AG09309 (cell line): ENCODE measurements around the gene MSX2.

ENCODE experiments used
- DNase-seq: peaks from one replicate; pipeline ENCODE4 v3.0.0-alpha.2; 2010; ENCODE audit warnings: low read depth
- H3K4me3 ChIP-seq: 2 replicates; pipeline ENCODE4 v1.5.1; 2011; ENCODE audit warnings: mild to moderate bottlenecking, low read depth, low read length, moderate library complexity; ENCODE audit not compliant: control insufficient read depth
- TF ChIP-seq, protein P1 (sequence below): IDR thresholded peaks from 2 replicates; pipeline ENCODE4 v1.5.1; 2011; ENCODE audit warnings: mild to moderate bottlenecking, low read depth, low read length, inconsistent platforms; ENCODE audit not compliant: insufficient read depth, control insufficient read depth; ENCODE audit errors: missing control alignments

Gene MSX2

DNA sequence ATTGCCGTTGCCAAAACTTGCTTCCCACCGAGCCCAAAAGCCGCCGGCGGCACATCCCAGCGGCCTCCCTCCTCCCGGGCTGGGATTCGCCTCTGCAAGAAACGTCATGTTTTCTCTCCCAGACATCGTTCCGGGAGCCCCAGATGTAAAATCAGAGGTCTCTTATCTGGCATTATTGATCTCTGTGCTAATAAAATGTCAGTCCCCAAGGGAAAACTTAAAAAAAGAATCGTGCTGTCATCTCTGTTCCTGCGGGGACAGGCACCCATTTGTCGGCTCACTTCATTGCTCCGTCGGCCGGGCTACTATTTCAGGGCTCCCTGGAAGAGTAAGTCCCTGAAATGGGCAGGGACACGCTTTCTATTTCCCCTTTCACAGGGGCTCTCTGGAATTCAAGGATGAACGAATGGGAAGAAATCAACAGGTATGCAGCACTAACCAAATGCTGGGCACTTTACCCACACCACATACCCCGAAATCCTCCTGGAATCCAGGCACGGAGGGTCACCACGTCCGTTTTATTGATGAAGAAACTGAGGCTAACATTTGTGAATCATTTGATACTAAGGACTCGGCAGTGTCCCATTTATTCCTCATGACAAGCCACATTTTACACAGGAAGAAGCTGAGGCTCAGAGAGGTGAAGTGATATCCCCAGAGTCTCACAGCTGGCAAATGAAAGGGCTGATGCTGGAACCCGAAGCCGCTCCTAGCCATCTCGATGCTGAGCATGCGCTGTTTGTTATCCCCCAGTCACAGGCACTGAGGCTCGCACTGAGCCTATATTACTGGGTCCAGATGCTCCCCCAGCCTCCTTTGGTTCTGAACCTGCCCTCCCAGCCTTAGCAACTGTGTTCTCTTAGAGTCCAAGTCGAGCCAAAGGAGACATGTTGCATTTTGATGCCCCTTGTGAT lies 35.7 kb upstream of the MSX2 start:
- no peak for DNase-seq
- H3K4me3 ChIP-seq = no peak overlapping the region
- TF ChIP-seq, protein P1, sequence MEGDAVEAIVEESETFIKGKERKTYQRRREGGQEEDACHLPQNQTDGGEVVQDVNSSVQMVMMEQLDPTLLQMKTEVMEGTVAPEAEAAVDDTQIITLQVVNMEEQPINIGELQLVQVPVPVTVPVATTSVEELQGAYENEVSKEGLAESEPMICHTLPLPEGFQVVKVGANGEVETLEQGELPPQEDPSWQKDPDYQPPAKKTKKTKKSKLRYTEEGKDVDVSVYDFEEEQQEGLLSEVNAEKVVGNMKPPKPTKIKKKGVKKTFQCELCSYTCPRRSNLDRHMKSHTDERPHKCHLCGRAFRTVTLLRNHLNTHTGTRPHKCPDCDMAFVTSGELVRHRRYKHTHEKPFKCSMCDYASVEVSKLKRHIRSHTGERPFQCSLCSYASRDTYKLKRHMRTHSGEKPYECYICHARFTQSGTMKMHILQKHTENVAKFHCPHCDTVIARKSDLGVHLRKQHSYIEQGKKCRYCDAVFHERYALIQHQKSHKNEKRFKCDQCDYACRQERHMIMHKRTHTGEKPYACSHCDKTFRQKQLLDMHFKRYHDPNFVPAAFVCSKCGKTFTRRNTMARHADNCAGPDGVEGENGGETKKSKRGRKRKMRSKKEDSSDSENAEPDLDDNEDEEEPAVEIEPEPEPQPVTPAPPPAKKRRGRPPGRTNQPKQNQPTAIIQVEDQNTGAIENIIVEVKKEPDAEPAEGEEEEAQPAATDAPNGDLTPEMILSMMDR = no peak

- TF ChIP-seq, protein P1 = no peak
- no peak for DNase-seq
- no peak overlapping the region for H3K4me3 ChIP-seq
Measured at GRCh38 chr5:174690271-174690670, 34.1 kb upstream of the MSX2 start.

- no peak overlapping the region for H3K4me3 ChIP-seq
- DNase-seq = no peak
- TF ChIP-seq, protein P1 = no peak
Measured at GRCh38 chr5:174692381-174692780, 32.0 kb upstream of the MSX2 start.

DNA sequence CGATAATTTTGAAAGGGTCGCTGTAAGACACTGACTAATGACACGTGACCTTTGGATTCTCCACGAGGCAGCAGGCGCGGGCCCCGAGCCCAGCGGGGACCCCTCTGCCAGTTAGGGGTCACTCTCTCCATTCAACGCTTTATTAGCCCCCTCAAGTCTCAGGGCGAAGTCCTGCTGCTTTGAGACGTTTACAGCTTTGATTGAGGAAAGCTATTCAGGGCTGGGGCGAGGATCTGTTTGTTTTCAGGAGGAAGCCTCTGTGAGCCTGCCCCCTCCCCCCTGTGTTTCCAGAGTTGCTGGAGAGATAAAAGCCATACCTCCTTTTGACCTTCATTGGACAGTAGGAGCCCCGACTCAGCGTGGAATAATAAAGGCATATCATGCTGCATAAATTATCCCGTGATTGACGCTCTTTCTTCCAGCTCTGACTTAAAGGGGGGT lies 31.4 kb upstream of the MSX2 start:
- H3K4me3 ChIP-seq = no peak overlapping the region
- no peak for DNase-seq
- TF ChIP-seq, protein P1 = no peak

GRCh38 chr5:174693697-174694385 lies 30.5 kb upstream of the MSX2 start:
- H3K4me3 ChIP-seq = no peak overlapping the region
- DNase-seq = no peak
- TF ChIP-seq, protein P1 = no peak

DNA sequence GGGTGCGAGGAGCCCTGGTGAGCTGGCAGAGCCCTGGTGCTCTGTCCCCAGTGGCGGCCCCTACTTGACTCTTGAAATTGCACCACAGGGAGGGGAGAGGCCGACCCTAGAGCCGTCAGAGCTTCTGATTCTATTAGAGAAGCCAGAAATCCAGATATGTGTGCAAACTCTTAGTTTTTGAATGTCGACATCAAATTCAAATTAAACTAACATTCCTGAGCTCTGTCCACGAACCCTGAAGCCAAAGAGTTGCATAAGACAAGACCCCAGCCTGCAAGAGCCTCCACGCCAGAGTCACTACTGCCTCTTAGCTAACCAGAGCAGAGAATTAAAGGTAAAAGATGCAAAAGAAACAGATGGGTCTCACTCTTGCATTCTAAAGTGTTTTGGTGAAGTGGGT lies 29.8 kb upstream of the MSX2 start:
- TF ChIP-seq, protein P1 = no peak
- no peak for DNase-seq

More for the DNA sequence above, 29.8 kb upstream of the MSX2 start:
- H3K4me3 ChIP-seq = no peak overlapping the region
